Activated T-helper 1 cell treated with anti-CD3 and anti-CD28 coated beads, Interleukin-12 subunit alpha, Interleukin-12 subunit beta, Interleukin-2, Interleukin-4 antibody, amounts not matched to agents 30 ng/mL and 10 ng/mL and 1 ng/mL, durations not matched to agents 14 hours and 24 hours and 36 hours (primary cell): ENCODE results near the gene GATD1. TPM values are rescaled to one million over a fixed set of nuclear protein-coding genes. Genes with fewer than 3 reads are reported as not detected.

Experiments
- DNase-seq: peaks from one replicate; pipeline ENCODE4 v3.0.0; 2021; ENCODE audit warnings: low spot score
- H3K27ac Mint-ChIP-seq: one replicate; pipeline ENCODE4 v1.8.0; 2021; ENCODE audit warnings: mild to moderate bottlenecking, mixed read lengths
- H3K27me3 Mint-ChIP-seq: one replicate; pipeline ENCODE4 v1.8.0; 2022; ENCODE audit warnings: mild to moderate bottlenecking, moderate library complexity, mixed read lengths; ENCODE audit not compliant: insufficient read depth
- H3K36me3 Mint-ChIP-seq: one replicate; pipeline ENCODE4 v1.8.0; 2021; ENCODE audit warnings: low read depth, mixed read lengths
- H3K4me1 Mint-ChIP-seq: one replicate; pipeline ENCODE4 v1.8.0; 2021; ENCODE audit warnings: low read depth, mixed read lengths
- H3K4me3 Mint-ChIP-seq: one replicate; pipeline ENCODE4 v1.8.0; 2021; ENCODE audit warnings: mild to moderate bottlenecking, moderate library complexity, mixed read lengths
- H3K9me3 Mint-ChIP-seq: one replicate; pipeline ENCODE4 v1.8.0; 2021; ENCODE audit warnings: mixed read lengths
- intact Hi-C: fragments of 100-400 bp; cut with micrococcal nuclease; formaldehyde crosslinking; loops from one replicate; pipeline ENCODE4 v1.15.1; 2024
- total RNA-seq: library from RNA; stranded (reverse); gene quantifications from 2 replicates; pipeline ENCODE4 v1.2.3, GENCODE V29; 2022

The GATD1 gene
- total RNA-seq, 1 donor from 2014 or later, result 81.7 TPM

DNA sequence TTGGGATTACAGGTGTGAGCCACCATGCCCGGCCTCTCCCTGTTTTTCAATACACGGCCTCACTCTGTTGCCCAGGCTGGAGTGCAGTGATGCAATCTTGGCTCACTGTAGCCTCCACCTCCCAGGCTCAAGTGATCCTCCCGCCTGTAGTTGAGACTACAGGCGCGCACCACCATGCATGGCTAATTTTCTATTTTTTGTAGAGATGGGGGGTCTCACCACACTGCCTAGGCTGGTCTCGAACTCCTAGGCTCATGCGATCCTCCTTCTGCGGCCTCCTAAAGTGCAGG is 11.5 kb downstream of the GATD1 start:
- intact Hi-C loops, result loop anchor here (1.0 kb wide), 1 partner anchor 37 kb away; no protein-coding TSS in a partner anchor
- no peaks in the 10 kb centered on the region for H3K27me3 Mint-ChIP-seq
- peaks cover 26% of the 10 kb centered on the region for H3K36me3 Mint-ChIP-seq
- H3K4me1 Mint-ChIP-seq, result peaks cover 8% of the 10 kb centered on the region
- H3K4me3 Mint-ChIP-seq, result no peak overlapping the region
- DNase-seq, result no peak
- no peak overlapping the region for H3K27ac Mint-ChIP-seq
- no peaks in the 10 kb centered on the region for H3K9me3 Mint-ChIP-seq

DNA sequence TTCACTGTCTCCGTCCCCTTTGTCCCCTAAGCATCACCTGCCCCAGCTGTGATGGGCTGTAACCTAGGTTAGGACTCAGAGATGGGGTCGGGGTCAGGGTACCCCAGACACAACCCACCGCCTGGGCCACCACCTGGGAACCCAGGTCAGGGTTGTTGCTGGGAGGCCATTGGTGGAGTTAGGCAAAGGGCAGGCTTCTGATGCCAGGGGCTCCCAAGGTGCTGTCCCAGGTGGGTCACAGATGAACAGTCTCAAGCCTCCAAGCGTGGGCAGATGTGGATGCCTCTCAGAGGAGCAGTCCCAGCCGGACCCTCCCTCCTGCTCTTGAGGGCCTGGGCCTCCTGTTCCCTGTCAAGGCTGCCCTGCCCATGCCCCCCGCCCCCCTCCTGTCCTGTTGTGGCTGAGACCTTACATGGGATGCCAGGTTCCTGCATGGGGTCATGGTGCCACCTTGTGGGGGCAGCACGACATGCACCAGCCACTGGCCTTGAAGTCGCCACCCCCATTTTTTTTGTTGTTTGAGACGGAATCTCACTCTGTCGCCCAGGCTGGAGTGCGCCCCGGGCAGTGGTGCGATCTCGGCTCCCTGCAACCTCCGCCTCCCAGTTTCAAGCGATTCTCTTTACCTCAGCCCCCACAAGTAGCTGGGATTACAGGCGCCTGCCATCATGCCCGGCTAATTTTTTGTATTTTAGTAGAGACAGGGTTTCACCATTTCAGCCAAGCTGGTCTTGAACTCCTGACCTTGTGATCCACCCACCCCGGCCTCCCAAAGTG is 12.1 kb downstream of the GATD1 start:
- DNase-seq, result peak; percentile 45
- intact Hi-C loops, result loop anchor here (1.0 kb wide), 1 partner anchor 37 kb away; no protein-coding TSS in a partner anchor
- Mint-ChIP-seq H3K4me1 (peaks cover 10% of the 10 kb centered on the region), H3K9me3 (no peaks in the 10 kb centered on the region), H3K27ac (no peak overlapping the region), H3K36me3 (peaks cover 28% of the 10 kb centered on the region), H3K4me3 (no peak overlapping the region), H3K27me3 (no peaks in the 10 kb centered on the region)

DNA sequence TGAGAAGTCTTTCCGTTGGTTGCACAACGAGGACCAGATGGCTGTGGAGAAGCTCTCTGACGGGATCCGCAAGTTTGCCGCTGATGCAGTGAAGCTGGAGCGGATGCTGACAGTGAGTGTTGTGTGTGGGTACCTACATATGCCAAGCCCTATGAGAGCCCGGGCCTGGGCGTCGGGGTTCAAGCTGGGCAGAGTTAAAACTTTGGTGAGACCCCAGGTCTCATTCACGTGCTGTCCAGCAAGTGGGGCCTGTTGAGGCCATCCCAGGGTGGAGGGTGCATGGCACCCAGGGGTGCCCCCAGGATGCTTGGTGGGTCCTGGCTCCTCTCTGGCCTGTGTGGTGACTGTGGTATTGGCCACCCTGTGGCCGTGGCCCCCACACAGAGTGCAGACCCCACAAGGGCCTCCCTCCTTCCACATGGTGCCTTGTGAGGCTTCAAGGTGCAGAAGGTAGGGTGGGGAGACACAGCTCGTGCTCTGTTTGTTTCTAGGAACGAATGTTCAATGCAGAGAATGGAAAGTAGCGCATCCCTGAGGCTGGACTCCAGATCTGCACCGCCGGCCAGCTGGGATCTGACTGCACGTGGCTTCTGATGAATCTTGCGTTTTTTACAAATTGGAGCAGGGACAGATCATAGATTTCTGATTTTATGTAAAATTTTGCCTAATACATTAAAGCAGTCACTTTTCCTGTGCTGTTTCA is 12.8 kb downstream of the GATD1 start:
- Mint-ChIP-seq H3K4me1 (peaks cover 14% of the 10 kb centered on the region), H3K9me3 (no peaks in the 10 kb centered on the region), H3K27ac (no peak overlapping the region), H3K36me3 (peaks cover 32% of the 10 kb centered on the region), H3K27me3 (no peaks in the 10 kb centered on the region), H3K4me3 (no peak overlapping the region)
- intact Hi-C loops, result loop anchor here (1.0 kb wide), 1 partner anchor 36 kb away; no protein-coding TSS in a partner anchor
- no peak for DNase-seq

DNA sequence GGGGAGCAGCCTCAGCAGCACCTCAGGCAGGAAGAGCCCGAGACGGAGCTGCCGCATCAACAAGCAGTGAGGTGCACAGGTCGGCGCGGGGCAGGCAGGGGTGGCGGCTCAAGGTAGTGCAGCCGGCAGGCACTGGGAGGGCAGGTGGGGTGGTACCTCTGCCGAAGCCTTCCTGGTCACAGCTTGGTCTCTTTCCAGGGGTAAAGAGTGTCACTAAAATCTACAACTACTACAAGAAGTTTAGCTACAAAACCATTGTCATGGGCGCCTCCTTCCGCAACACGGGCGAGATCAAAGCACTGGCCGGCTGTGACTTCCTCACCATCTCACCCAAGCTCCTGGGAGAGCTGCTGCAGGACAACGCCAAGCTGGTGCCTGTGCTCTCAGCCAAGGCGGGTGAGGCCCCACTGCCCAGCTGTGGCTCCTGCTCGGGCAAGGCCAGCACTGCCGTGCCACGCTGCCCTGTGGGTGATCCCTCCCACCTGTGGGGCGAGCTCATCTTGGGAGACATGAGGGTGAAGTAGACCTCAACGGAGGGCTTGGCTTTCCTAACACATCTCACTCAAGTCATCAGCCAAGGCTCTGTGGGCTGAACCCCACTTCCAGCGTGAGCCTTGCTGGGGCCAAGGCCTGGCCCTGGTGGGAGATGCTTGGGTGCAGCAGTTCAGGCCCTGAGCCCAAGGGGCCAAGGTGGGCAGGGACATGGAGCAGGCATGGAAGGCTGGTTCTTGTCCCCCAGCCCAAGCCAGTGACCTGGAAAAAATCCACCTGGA is 13.6 kb downstream of the GATD1 start:
- no peak for DNase-seq
- Mint-ChIP-seq H3K4me1 (peaks cover 14% of the 10 kb centered on the region), H3K27me3 (no peaks in the 10 kb centered on the region), H3K9me3 (no peaks in the 10 kb centered on the region), H3K4me3 (no peak overlapping the region), H3K27ac (no peak overlapping the region), H3K36me3 (peaks cover 32% of the 10 kb centered on the region)
- intact Hi-C loops, result no loop called here

DNA sequence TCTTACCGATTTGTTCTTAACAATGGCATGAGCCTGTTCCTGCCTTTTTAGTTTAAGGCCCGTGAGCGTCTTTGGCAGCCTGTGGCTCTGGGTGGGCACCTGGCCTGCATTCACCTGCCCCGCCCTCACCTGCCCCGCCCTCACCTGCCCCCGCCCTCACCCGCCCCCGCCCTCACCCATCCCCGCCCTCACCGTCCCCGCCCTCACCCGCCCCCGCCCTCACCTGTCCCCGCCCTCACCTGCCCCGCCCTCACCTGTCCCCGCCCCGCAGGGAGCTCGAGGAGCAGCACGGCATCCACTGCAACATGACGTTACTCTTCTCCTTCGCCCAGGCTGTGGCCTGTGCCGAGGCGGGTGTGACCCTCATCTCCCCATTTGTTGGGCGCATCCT is 14.2 kb downstream of the GATD1 start:
- H3K27ac Mint-ChIP-seq, result no peak overlapping the region
- peaks cover 34% of the 10 kb centered on the region for H3K36me3 Mint-ChIP-seq
- no peak overlapping the region for H3K4me3 Mint-ChIP-seq
- no peaks in the 10 kb centered on the region for H3K27me3 Mint-ChIP-seq
- intact Hi-C loops, result no loop called here
- H3K4me1 Mint-ChIP-seq, result peaks cover 14% of the 10 kb centered on the region
- H3K9me3 Mint-ChIP-seq, result no peaks in the 10 kb centered on the region
- no peak for DNase-seq

DNA sequence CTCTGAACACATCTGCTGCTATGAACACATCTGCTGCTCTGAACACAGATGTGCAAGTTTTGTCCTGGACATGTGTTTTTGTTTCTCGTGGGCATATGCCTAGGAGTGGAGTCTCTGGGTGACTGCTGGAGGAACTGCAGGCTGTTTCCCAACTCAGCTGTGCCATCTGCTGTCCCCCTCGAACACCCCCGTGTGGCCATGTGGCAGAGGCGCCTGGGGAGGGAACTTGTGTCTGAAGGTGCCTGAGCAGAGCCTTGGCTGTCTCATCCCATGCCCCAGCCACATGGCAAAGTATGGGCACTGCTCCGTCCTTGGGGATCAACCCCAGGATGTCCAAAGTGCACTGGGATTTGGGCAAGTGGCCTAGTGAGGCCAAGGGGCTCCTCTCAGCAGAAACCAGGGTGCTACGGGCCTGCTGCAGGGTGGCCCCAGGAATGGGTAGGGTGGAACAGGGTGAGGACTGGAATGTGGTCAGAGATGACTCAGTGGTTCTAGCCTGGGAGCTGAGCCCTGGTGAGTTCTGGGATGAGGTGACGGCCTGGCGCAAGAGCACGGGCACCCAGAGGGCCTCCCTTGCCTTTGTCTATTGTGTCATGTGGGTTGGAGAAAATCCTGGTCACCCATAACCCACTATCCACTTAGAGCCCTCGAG is 14.7 kb downstream of the GATD1 start:
- Mint-ChIP-seq H3K36me3 (peaks cover 36% of the 10 kb centered on the region), H3K4me3 (no peak overlapping the region), H3K27me3 (no peaks in the 10 kb centered on the region), H3K4me1 (peaks cover 14% of the 10 kb centered on the region), H3K27ac (peak overlapping the region; percentile 55), H3K9me3 (no peaks in the 10 kb centered on the region)
- no peak for DNase-seq
- intact Hi-C loops, result no loop called here

DNA sequence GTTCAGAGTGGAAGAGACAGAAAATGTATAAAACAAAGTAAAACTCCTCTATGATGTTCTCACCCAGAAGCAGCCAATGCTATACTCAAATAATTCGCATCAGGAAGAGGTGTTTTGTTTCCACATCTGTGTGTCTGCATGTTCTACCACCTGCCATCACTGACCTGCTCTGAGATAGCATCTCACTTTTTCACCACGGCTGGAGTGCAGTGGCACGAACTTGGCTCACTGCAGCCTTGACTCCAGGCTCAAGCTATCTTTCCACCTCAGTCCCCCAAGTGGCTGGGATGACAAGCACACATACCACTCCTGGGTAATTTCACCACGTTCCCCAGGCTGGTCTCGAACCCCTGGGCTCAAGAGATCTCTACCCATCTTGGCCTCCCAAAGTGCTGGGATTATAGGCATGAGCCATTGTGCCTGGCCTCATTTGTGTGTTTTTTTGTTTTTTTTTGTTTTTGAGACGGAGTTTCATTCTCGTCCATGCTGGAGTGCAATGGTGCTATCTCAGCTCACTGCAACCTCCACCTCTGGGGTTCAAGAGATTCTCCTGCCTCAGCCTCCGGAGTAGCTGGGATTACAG is 15.7 kb downstream of the GATD1 start:
- Mint-ChIP-seq H3K36me3 (peaks cover 44% of the 10 kb centered on the region), H3K27ac (no peak overlapping the region), H3K27me3 (no peaks in the 10 kb centered on the region), H3K9me3 (no peaks in the 10 kb centered on the region), H3K4me1 (peaks cover 10% of the 10 kb centered on the region), H3K4me3 (no peak overlapping the region)
- intact Hi-C loops, result no loop called here
- DNase-seq, result no peak

DNA sequence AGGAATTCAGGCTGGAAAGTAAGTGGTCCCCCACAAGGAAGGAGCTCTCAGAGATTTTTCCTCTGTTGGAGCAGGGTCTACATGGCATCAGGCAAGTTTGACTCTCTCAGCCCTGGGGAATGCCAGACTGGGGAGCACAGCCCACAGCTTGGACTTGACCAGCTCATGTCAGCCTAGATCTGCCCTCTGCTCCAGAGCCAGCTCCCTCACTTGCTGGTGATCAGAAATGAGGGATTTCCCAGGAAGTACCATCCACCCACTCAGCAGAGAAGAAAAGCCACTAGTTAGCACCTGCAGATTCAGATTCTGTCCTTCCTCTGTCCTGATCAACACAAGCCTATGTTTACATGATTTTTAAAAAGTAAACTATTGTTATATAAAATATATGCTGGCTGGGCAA is 17.1 kb downstream of the GATD1 start:
- Mint-ChIP-seq H3K27me3 (no peaks in the 10 kb centered on the region), H3K4me1 (peaks cover 7% of the 10 kb centered on the region), H3K27ac (no peak overlapping the region), H3K36me3 (peaks cover 36% of the 10 kb centered on the region), H3K4me3 (no peak overlapping the region), H3K9me3 (no peaks in the 10 kb centered on the region)
- intact Hi-C loops, result no loop called here
- DNase-seq, result no peak

DNA sequence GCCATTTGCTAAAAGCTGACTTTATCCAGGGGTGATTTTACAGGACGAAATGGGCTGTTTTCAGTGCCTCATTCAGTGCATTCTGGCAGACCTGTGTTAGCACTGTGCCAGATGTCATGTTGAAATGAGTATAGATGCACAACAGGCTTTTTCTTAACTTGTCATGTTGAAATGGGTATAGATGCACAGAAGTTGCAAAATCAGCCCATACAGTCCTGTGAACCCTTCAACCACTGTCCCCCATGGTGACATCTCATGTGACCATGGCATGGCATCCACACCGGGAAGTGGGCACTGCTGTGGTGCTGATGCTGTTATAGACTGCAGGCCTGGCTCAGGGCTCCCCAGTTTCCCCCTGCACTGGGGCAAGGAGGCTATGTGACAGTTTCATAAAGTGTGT is 27.6 kb downstream of the GATD1 start:
- H3K4me1 Mint-ChIP-seq, result peaks cover 29% of the 10 kb centered on the region
- H3K4me3 Mint-ChIP-seq, result peak overlapping the region; percentile 74
- intact Hi-C loops, result no loop called here
- H3K36me3 Mint-ChIP-seq, result peaks cover 5% of the 10 kb centered on the region
- no peak overlapping the region for H3K27ac Mint-ChIP-seq
- no peak for DNase-seq
- H3K9me3 Mint-ChIP-seq, result no peaks in the 10 kb centered on the region
- no peaks in the 10 kb centered on the region for H3K27me3 Mint-ChIP-seq

DNA sequence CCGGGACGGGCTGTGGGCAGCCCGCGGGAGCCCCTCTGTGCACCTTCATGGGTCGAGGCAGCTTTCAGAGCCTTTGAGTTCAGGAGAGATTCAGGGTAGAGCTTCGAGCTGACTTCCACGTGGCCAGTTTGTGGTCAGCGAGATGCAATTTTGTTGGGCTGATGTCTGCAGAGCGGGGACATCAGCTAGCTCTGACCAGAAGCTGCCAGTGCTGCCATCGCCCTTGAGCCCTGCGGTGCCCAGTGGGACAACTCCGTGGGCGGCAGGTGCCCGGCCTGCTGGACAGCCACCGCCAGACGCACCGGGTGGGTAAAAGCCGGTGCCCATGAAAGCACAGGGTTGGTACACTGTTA is 29.3 kb downstream of the GATD1 start:
- Mint-ChIP-seq H3K9me3 (no peaks in the 10 kb centered on the region), H3K27me3 (no peaks in the 10 kb centered on the region), H3K4me1 (peaks cover 29% of the 10 kb centered on the region), H3K4me3 (peak overlapping the region; percentile 90), H3K27ac (peak overlapping the region; percentile 64), H3K36me3 (peaks cover 5% of the 10 kb centered on the region)
- DNase-seq, result no peak
- intact Hi-C loops, result loop anchor here (1.0 kb wide), 1 partner anchor 29 kb away; the partner anchor contains the start of gene GATD1

DNA sequence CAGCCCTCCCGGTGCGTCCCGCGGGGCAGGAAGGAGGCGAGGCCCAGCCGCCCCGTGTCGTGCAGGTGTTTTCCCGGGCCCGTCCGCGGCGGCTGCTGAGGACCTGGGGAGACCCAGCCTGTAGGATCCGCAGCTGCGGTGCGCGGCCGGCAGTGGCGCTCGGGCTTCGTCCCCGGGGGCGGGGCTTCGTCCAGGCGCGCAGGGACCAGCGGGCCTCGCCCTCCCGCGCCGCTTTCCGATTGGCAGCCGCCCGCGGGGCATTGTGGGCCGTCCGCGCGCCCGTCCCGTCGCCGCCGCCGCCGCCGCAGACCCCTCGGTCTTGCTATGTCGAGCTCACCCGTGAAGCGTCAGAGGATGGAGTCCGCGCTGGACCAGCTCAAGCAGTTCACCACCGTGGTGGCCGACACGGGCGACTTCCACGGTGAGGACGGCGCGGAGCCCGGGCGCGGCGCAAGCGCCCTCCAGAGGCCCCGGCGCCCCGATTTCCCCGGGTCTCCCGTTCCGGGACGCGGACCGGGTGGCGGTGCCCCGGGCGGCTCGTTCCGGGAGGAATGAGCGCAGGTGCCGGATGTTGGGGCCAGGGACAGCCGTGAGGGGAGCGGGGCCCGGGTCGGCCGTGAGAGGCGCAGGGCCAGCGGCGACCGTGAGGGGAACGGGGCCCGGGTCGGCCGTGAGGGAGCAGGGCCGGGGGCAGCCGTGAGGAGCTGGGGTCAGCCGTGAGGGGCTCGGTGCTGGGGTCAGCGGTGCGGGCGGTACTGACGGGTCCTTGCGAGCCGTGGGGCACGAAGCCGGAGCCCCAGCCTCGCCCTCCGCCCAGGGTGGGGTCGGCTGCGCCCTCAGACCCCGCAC is 29.9 kb downstream of the GATD1 start, which contains the start of gene TALDO1:
TALDO1 (plus strand) TSS at position 307 of the 849 bp plus-strand sequence; CDS start at position 325, 18 bp downstream.
- Mint-ChIP-seq H3K9me3 (no peaks in the 10 kb centered on the region), H3K4me3 (peak within 1 kb of the TSS; percentile 91), H3K27me3 (no peaks in the 10 kb centered on the region), H3K27ac (peak within 1 kb of the TSS; percentile 90), H3K36me3 (peaks cover 2% of the 10 kb centered on the region), H3K4me1 (peaks cover 25% of the 10 kb centered on the region)
- peak; percentile 88 for DNase-seq
- intact Hi-C loops, result loop anchor here (1.0 kb wide), 5 partner anchors 19 to 62 kb away; partner anchors contain the start of genes DEAF1, GATD1, RPLP2 and TMEM80
